Raji (cell line): ENCODE data around the gene DOC2B.

Experiments
- POLR2A ChIP-seq: IDR thresholded peaks from 2 replicates; pipeline ENCODE4 v1.6.1; 2011; ENCODE audit warnings: low read depth, low read length, control low read depth; ENCODE audit not compliant: insufficient read depth

DOC2B gene

DNA sequence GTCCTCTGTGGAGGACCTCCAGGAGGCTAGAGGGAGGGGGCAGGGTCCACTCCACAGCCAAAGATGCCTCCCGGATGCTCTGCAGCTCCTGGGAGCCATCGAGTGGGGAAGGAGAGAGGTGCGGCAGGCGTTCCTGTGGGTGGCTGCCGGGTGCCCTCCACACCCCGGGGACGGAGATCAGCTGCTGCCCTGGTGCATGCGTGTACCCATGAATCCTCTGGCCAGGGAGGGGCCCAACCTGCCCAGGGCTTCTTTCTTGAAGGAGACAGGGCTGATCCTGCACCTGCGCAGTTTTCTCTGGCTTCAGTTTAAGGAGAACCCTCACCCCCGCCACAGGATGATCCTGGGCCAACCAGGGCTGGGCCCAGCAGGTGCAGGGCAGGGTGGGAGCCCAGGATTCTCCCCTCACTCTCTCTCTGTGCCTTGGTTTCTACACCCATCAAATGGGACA lies 33.5 kb upstream of the DOC2B start:
- TF ChIP-seq POLR2A, result no peak

DNA sequence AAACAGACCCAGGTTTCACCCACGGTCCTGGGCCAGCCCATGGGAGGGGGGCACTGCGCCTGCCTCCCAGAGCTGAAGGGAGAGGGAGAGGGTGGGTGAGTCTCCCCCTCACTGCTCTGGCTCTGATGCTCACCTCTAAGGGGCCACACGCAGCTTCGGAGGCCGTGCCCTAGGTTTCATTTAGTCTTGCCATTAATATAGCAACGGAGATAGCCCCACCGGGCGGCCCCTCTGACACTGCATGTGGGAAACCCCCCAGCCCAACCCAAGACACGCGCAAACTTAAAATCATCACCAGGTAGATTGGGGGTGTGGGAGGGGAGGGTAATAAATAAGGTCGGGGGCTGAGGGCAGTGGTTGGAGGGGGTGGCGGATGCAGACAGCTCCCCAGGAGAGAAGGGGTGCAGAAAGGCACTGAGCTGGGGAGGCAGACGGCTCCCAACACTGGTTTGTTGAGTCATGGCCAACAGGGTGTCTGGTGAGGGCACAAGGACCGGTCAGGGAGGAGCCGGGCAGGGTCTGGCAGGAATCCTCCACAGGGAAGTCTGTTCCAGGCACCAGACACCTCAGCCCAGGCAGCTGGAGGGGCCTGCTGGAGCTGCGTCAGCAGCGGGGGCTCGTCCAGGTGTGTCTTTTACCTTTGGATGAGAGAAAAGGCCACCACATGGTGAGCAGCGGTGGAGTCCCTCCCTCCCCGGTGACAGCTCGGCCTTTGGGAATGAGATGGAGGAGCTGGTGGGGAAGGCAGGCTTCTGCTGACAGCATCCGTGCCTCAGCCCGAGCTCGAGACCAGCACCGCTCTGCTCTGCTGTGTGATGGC lies 32.0 kb upstream of the DOC2B start:
- TF ChIP-seq POLR2A, result no peak

GRCh38 chr17:210402-210801 lies 29.0 kb upstream of the DOC2B start:
- TF ChIP-seq POLR2A, result no peak

- no peak for TF ChIP-seq POLR2A
Observed at GRCh38 chr17:208429-208828, 27.0 kb upstream of the DOC2B start.

DNA sequence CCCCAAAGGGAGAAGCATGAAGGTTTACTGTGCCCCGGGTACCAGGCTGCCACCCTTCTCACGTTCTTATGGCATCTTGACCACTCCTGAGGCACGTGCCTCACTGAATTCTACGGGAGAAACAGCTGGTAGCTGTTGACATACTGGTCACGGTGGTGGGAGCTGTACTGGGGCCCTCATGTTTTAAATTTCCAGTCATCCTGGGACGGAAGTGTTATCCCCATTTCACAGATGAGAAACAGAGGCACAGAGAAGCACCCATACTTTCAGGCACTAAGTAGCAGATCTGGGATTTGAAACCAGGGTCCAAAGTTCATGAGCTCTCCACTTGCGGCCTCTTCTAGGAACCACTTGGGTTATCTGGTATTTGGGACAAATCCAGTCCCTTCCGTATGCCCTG lies 26.3 kb upstream of the DOC2B start:
- no peak for TF ChIP-seq POLR2A

DNA sequence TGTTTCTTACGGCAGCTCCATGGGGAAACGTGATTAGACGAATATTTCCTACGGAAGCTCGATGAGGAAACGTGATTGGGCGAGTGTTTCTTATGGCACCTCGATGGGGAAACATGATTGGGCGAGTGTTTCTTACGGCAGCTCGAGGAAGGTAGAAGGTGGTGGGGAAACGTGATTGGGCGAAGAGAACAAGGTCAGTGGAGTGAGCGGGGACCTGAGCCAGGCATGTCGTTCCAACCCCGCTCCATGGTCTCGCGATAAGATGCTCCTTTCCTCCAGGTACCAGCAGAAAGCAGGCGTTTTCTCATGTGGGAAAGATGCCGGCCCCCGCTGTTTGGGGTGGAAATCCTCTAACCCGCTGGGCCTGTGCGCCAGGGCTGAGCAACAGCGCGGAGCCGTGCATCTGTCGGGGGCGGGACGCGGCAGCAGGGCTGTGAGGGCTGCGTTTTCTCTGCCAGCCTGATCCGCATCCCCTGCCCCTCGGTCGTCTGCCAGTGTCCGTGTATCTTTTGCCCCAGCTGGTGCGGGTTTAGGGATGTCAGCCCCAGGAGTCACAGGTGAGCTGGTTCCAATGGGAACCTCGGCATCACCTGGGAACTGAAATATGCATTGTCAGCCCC lies 25.6 kb upstream of the DOC2B start:
- no peak for TF ChIP-seq POLR2A

DNA sequence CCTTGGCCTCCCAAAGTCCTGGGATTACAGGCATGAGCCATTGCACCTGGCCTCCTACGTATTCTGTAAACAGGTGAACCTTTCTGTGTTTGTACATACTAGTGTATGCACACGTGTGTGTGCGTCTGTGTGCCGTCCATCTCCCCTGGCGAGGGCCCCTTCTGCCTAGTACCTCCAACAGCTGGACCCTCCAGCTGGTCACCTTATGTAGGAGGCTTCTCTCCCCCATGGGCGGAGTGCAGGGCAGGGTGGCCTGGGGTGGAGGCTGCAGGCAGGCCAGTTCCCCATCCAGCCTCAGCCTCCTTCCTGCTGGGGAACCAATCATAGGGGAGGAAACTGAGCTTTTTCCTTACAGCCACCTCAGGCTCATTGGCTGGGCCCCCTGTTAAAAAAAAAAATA lies 24.4 kb upstream of the DOC2B start:
- TF ChIP-seq POLR2A, result no peak

GRCh38 chr17:205148-205669 lies 23.8 kb upstream of the DOC2B start:
- no peak for TF ChIP-seq POLR2A

DNA sequence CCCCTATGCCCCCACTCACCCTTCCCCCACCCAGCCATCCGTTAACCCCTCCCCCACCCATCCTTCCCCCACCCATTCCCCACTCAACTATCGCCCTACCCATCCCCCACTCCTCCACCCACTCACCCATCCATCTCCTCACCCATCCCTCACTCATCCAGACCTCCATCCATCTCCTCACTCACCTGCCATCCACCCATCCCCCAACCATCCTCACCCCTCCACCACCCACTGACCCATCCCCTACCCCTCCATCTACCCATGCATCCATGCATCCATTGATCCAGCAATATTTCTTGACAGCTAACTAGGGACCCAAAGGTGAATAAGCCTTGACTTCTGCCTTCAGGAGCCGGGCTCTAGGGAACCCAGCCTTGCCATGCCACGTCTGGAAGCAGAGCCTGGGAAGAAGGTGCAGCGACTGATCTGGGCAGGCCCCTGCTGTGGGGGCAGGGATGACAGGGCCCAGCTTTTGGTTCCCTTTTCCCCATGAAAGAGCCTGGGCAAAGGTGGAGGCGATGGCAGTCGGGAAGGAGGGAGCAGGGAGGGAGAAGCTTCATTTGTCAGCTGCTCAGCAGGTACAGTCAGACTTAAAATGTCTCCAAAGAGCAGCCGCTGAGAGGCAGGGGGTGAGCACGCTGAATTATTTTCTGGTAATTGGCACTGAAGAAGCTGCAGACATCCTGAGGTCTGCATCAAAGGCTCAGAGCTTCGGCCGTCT lies 23.1 kb upstream of the DOC2B start:
- TF ChIP-seq POLR2A, result no peak

DNA sequence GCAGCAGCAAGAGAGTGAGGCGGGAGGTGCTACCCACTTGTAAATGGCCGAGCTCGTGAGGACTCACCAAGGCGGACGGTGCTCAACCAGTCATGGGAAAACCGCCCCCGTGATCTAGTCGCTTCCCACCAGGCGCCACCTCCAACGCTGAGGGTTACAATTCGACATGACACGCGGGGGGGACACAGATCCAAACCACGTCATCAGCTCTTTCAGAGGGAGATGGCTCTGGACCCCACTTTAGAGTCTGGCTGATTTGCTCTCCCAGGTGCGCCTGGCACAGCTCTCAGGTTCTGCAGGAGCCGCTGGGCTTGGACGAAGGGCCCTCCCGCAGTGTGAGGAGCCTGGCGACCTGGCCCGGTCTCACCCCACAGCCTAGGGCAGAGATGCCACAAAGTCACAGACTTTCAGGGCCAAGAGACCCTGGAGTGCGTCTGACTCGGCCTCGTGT lies 21.1 kb upstream of the DOC2B start:
- TF ChIP-seq POLR2A, result no peak

GRCh38 chr17:200586-200985 lies 19.1 kb upstream of the DOC2B start:
- TF ChIP-seq POLR2A, result no peak

GRCh38 chr17:199806-200545 lies 18.5 kb upstream of the DOC2B start:
- no peak for TF ChIP-seq POLR2A

- TF ChIP-seq POLR2A, result no peak
Observed at GRCh38 chr17:199191-199604, 17.7 kb upstream of the DOC2B start.

DNA sequence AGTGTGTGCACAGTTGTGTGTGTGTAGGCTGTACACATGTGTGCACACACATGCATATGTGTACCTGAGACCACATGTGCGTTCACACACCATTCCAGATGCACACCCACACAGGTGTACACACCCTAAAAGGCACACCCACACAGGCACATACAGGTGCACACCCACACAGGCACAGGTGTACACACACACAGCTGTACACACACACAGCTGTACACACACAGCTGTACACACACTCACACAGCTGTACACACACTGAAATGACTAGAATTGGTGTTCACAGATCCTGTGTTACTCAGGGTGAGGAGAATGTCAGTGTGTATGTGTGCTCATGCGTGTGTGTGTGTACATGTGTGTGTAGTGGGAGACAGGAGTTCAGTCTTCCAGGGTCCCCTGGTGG lies 15.9 kb upstream of the DOC2B start:
- no peak for TF ChIP-seq POLR2A
